Parathyroid adenoma (tissue), 2 donors: ENCODE data around the gene RFTN1.

Experiments
- H2AFZ ChIP-seq: fragments of 300-600 bp; sonication (generic); one replicate; pipeline ENCODE4 v1.7.0; 2017; ENCODE audit warnings: antibody characterized with exemption, mild to moderate bottlenecking
- H3K27ac ChIP-seq: fragments of 300-600 bp; sonication (generic); one replicate; pipeline ENCODE4 v1.7.0; 2017
- H3K27me3 ChIP-seq: fragments of 300-600 bp; sonication (generic); one replicate; pipeline ENCODE4 v1.7.0; 2017; ENCODE audit warnings: low read length; ENCODE audit not compliant: control insufficient read depth, insufficient read depth
- H3K36me3 ChIP-seq: fragments of 300-600 bp; sonication (generic); one replicate; pipeline ENCODE4 v1.7.0; 2017; ENCODE audit warnings: low read length; ENCODE audit not compliant: control insufficient read depth, insufficient read depth
- H3K4me1 ChIP-seq: fragments of 300-600 bp; sonication (generic); one replicate; pipeline ENCODE4 v1.7.0; 2017; ENCODE audit warnings: control low read depth
- H3K4me2 ChIP-seq: fragments of 300-600 bp; sonication (generic); one replicate; pipeline ENCODE4 v1.7.0; 2017; ENCODE audit warnings: low read length
- H3K4me3 ChIP-seq: fragments of 300-600 bp; sonication (generic); one replicate; pipeline ENCODE4 v1.7.0; 2017; ENCODE audit warnings: low read depth, low read length
- H3K79me2 ChIP-seq: fragments of 300-600 bp; sonication (generic); one replicate; pipeline ENCODE4 v1.7.0; 2017; ENCODE audit warnings: control low read depth
- H3K9ac ChIP-seq: fragments of 300-600 bp; sonication (generic); one replicate; pipeline ENCODE4 v1.7.0; 2017; ENCODE audit warnings: mild to moderate bottlenecking
- H3K9me3 ChIP-seq: fragments of 300-600 bp; sonication (generic); one replicate; pipeline ENCODE4 v1.7.0; 2017; ENCODE audit warnings: low read length; ENCODE audit not compliant: control insufficient read depth
- TF ChIP-seq, protein P1 (sequence below): fragments of 300-600 bp; sonication (generic); IDR thresholded peaks from one replicate; pipeline ENCODE4 v1.7.0; 2017; ENCODE audit warnings: antibody characterized with exemption, mild to moderate bottlenecking
- donor health status: primary hyperparathyroidism.

RFTN1 gene

DNA sequence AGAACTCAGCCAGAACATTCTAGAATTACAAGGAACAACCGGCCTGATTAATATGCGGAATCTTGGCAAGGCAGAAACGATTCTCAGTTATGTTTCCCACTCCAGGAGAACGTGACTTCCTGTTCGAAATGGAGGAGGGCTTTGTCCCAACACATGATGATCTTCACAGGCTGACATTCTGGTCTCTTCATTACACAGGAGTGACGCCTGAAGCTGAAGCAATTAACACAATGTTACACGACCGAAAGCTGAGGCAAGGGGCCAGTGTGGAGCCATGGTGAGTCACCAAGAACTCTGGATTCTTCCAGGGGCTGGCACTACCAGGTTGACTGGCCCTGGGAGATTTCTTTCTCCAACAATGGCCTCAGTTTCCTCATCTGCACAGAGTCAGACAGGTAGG, 40.9 kb downstream of the RFTN1 start:
- Histone ChIP-seq H3K4me3 (no peak overlapping the region), H3K36me3 (no peaks in the 10 kb centered on the region), H3K27ac (no peak overlapping the region)

DNA sequence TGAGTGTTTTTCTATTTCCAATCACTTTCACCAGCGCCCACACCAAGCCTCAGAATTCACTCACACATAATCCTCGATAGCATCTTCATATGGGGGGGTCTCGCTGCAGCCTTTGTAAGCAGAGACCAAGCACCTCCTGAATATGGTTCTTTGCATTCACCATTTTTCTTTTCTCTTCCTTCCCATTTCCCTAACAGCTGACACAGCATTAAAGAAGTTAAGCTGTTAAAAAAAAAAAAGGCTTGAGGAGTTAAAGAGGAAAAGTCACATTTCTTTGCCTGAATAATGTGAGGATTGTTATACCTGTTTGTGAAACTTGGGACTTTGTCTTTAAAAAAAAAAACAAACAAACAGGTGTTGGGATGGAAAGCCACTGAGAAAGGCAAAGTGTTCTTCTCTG, 41.6 kb downstream of the RFTN1 start:
- no peak overlapping the region for H3K27ac ChIP-seq
- H2AFZ ChIP-seq, result no peak overlapping the region
- H3K36me3 ChIP-seq, result no peaks in the 10 kb centered on the region
- H3K79me2 ChIP-seq, result no peaks in the 10 kb centered on the region
- TF ChIP-seq, protein P1, sequence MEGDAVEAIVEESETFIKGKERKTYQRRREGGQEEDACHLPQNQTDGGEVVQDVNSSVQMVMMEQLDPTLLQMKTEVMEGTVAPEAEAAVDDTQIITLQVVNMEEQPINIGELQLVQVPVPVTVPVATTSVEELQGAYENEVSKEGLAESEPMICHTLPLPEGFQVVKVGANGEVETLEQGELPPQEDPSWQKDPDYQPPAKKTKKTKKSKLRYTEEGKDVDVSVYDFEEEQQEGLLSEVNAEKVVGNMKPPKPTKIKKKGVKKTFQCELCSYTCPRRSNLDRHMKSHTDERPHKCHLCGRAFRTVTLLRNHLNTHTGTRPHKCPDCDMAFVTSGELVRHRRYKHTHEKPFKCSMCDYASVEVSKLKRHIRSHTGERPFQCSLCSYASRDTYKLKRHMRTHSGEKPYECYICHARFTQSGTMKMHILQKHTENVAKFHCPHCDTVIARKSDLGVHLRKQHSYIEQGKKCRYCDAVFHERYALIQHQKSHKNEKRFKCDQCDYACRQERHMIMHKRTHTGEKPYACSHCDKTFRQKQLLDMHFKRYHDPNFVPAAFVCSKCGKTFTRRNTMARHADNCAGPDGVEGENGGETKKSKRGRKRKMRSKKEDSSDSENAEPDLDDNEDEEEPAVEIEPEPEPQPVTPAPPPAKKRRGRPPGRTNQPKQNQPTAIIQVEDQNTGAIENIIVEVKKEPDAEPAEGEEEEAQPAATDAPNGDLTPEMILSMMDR, result no peak
- H3K9me3 ChIP-seq, result no peaks in the 10 kb centered on the region
- H3K4me2 ChIP-seq, result no peak overlapping the region
- no peak overlapping the region for H3K9ac ChIP-seq
- no peaks in the 10 kb centered on the region for H3K4me1 ChIP-seq
- no peak overlapping the region for H3K4me3 ChIP-seq
- H3K27me3 ChIP-seq, result no peaks in the 10 kb centered on the region

More for the DNA sequence above, 40.9 kb downstream of the RFTN1 start:
- no peaks in the 10 kb centered on the region for H3K9me3 ChIP-seq
- H2AFZ ChIP-seq, result no peak overlapping the region
- TF ChIP-seq, protein P1, result no peak
- H3K4me2 ChIP-seq, result no peak overlapping the region
- H3K27me3 ChIP-seq, result no peaks in the 10 kb centered on the region
- H3K9ac ChIP-seq, result no peak overlapping the region
- H3K4me1 ChIP-seq, result no peaks in the 10 kb centered on the region
- H3K79me2 ChIP-seq, result no peaks in the 10 kb centered on the region

DNA sequence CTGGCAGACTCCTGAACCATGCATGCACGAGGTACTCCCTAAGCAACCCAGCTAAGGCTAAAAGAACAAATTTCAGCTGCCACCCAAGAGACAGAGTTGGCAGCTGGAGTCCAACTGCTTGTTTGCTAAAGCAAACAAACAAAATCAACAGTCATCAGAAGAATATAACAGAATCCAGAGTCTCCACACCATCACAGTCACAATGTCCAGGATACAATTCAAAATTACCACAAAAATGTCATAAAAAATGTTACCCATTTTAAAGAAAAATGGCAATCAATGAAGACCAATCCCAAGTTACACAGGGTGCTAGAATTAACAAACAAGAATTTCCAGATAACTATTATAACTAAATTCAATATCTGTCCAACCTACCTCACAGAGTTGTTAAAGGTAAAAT, 42.9 kb downstream of the RFTN1 start:
- no peaks in the 10 kb centered on the region for H3K27me3 ChIP-seq
- no peak overlapping the region for H2AFZ ChIP-seq
- no peaks in the 10 kb centered on the region for H3K36me3 ChIP-seq
- no peaks in the 10 kb centered on the region for H3K79me2 ChIP-seq
- no peaks in the 10 kb centered on the region for H3K9me3 ChIP-seq
- no peaks in the 10 kb centered on the region for H3K4me1 ChIP-seq
- H3K4me3 ChIP-seq, result no peak overlapping the region
- TF ChIP-seq, protein P1, result no peak
- no peak overlapping the region for H3K27ac ChIP-seq
- no peak overlapping the region for H3K9ac ChIP-seq
- H3K4me2 ChIP-seq, result no peak overlapping the region

DNA sequence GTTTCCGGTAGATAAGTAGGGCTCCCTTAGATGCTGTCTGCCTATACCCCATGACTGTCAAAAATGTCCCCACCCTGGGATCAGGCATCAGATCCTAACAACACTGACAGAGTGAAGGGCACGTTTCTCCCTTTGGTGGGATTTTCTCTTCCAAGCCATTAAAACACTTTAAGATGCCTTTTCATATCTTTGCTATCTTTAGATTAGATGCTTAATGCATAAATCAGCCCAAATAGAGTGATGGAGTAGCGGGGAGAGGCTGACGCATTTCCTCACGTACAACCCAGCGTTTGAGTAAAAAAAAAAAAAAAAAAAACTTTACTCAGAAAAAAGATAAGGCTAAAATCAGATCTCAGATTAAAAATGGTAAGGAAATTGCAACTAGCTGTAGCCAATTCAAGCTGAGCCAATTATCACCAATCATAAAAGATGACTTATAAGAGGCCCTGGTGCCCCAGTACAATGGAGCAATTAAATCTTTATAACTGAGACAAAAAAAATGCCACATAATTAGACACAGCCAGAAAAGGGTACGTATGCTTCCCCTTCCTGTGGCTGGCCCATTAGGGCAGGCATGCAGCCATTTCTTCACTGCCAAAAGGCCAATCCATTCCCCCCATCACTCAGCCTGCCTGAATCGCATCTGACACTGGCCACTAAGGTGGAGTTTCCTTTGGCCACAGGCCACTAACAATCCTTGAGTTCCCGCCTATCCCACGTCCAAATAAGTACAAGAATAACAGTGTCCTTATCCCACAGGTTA, 45.0 kb downstream of the RFTN1 start:
- H3K79me2 ChIP-seq, result no peaks in the 10 kb centered on the region
- no peaks in the 10 kb centered on the region for H3K27me3 ChIP-seq
- H3K36me3 ChIP-seq, result no peaks in the 10 kb centered on the region
- H3K9ac ChIP-seq, result no peak overlapping the region
- no peak overlapping the region for H3K4me3 ChIP-seq
- no peak overlapping the region for H2AFZ ChIP-seq
- H3K27ac ChIP-seq, result no peak overlapping the region
- no peak overlapping the region for H3K4me2 ChIP-seq
- no peaks in the 10 kb centered on the region for H3K9me3 ChIP-seq
- H3K4me1 ChIP-seq, result no peaks in the 10 kb centered on the region
- TF ChIP-seq, protein P1, result no peak

DNA sequence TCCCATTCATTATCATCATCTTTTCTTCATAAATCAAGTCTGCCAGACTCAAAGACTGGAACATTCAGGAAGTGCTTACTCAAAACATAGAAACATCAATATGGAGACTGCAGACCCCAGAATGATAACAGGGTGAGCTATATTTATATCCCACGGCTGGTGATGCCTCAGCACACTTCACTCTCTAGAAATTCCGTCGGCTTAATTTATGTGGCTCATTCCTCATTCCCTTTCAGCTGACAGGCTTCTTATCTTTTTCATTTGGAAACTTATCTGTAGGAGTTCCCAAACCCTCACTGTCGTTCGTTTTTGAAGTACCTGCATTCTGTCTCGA, 45.5 kb downstream of the RFTN1 start:
- Histone ChIP-seq H3K36me3 (no peaks in the 10 kb centered on the region), H3K79me2 (no peaks in the 10 kb centered on the region), H2AFZ (no peak overlapping the region), H3K27ac (no peak overlapping the region), H3K4me1 (no peaks in the 10 kb centered on the region), H3K27me3 (no peaks in the 10 kb centered on the region), H3K9ac (no peak overlapping the region), H3K4me2 (no peak overlapping the region), H3K4me3 (no peak overlapping the region), H3K9me3 (no peaks in the 10 kb centered on the region)
- TF ChIP-seq, protein P1, result no peak
